CD4-positive, alpha-beta T cell treated with Interferon alpha-2 for 1 hour (primary cell): ENCODE data around the gene PRDM1.

Source experiments
- DNase-seq, 2 donors: peaks; one replicate each; pipeline ENCODE4 v3.0.0-alpha.2; 2020 to 2022

Gene PRDM1

GRCh38 chr6:106118835-106119431 is 32.8 kb downstream of the PRDM1 start:
- DNase-seq, result no peak

- DNase-seq, result no peak
These were observed 33.4 kb downstream of the PRDM1 start for GRCh38 chr6:106119546-106119945.

GRCh38 chr6:106120006-106120405 is 33.9 kb downstream of the PRDM1 start:
- DNase-seq, result no peak

GRCh38 chr6:106120406-106120805 is 34.3 kb downstream of the PRDM1 start:
- no peak for DNase-seq

GRCh38 chr6:106122306-106122918 is 36.3 kb downstream of the PRDM1 start:
- DNase-seq, result no peak

- no peak for DNase-seq
These were observed 37.0 kb downstream of the PRDM1 start for GRCh38 chr6:106122938-106123656.

- DNase-seq, result no peak
These were observed 37.9 kb downstream of the PRDM1 start for GRCh38 chr6:106124015-106124414.

GRCh38 chr6:106124437-106125430 is 38.6 kb downstream of the PRDM1 start:
- DNase-seq, result no peak

- no peak for DNase-seq
These were observed 39.8 kb downstream of the PRDM1 start for GRCh38 chr6:106125925-106126435.

GRCh38 chr6:106126482-106126881 is 40.3 kb downstream of the PRDM1 start:
- no peak for DNase-seq

GRCh38 chr6:106128981-106129781 is 43.0 kb downstream of the PRDM1 start:
- no peak for DNase-seq

GRCh38 chr6:106132153-106132698 is 46.1 kb downstream of the PRDM1 start:
- no peak for DNase-seq

- no peak for DNase-seq
These were observed 46.9 kb downstream of the PRDM1 start for GRCh38 chr6:106133040-106133439.

- no peak for DNase-seq
These were observed 48.1 kb downstream of the PRDM1 start for GRCh38 chr6:106134087-106134770.

GRCh38 chr6:106134906-106135634 is 48.9 kb downstream of the PRDM1 start:
- DNase-seq, result no peak

GRCh38 chr6:106135911-106136571 is 49.9 kb downstream of the PRDM1 start:
- DNase-seq, result no peak

- DNase-seq, result no peak
These were observed 50.7 kb downstream of the PRDM1 start for GRCh38 chr6:106136845-106137244.

- no peak for DNase-seq
These were observed 52.0 kb downstream of the PRDM1 start for GRCh38 chr6:106138151-106138550.

- DNase-seq, result peak; percentile 33 to 63
These were observed 55.5 kb downstream of the PRDM1 start for GRCh38 chr6:106141441-106142237.
